WTC11 (cell line): ENCODE measurements around the gene ANGEL2. TPM values are rescaled to one million over a fixed set of nuclear protein-coding genes. Genes with fewer than 3 reads are reported as not detected.
A peak's percentile ranks its signal among the peaks of the same experiment; 100 is the strongest.
"Not testable (repeated sequence)": the region's sequence is repeated elsewhere in the genome, so short reads cannot be mapped to it uniquely, and the experiment has no call there.

Experiments used
- ATAC-seq: fragments of 200-7000 bp; cut with Tn5 transposase; 2 replicates; pipeline ENCODE4 v1.10.0; 2021; ENCODE audit warnings: mild to moderate bottlenecking, moderate library complexity
- CTCF ChIA-PET: fragments of 300-600 bp; sonication (Branson Sonifier 250); formaldehyde crosslinking; loops from one replicate; lab custom pipeline; 2021; ENCODE audit warnings: antibody characterized with exemption; lab: Charles Lee
- POLR2A ChIA-PET: fragments of 350-600 bp; sonication (Branson Sonifier 250); formaldehyde crosslinking; loops from one replicate; lab custom pipeline; 2021; ENCODE audit warnings: antibody characterized with exemption; lab: Charles Lee
- DNase-seq: peaks from one replicate; pipeline ENCODE4 v3.0.0; 2021; ENCODE audit warnings: low spot score
- H3K27ac Mint-ChIP-seq: 2 replicates; pipeline ENCODE4 v1.8.0; 2021; ENCODE audit warnings: mixed read lengths
- H3K27me3 Mint-ChIP-seq: 2 replicates; pipeline ENCODE4 v1.8.0; 2021; ENCODE audit warnings: low read depth, mild to moderate bottlenecking, moderate library complexity, mixed read lengths
- H3K36me3 Mint-ChIP-seq: 2 replicates; pipeline ENCODE4 v1.8.0; 2021; ENCODE audit warnings: mixed read lengths
- H3K4me1 Mint-ChIP-seq: 2 replicates; pipeline ENCODE4 v1.8.0; 2022; ENCODE audit warnings: mixed read lengths
- H3K4me3 Mint-ChIP-seq: 2 replicates; pipeline ENCODE4 v1.8.0; 2021; ENCODE audit warnings: mild to moderate bottlenecking, moderate library complexity, mixed read lengths
- H3K9me3 Mint-ChIP-seq: 2 replicates; pipeline ENCODE4 v1.8.0; 2021; ENCODE audit warnings: mixed read lengths
- AR ChIP-seq: fragments of 250-450 bp; sonication (Bioruptor Pico); IDR thresholded peaks from 2 replicates; pipeline ENCODE4 v1.9.0; 2021; ENCODE audit warnings: mild to moderate bottlenecking
- EMX1 ChIP-seq: fragments of 250-450 bp; sonication (Bioruptor Pico); IDR thresholded peaks from 2 replicates; pipeline ENCODE4 v1.8.0; 2021; ENCODE audit warnings: mild to moderate bottlenecking
- ESRRA ChIP-seq: sonication (generic); formaldehyde crosslinking; IDR thresholded peaks from 2 replicates; pipeline ENCODE4 v1.8.1; 2022; ENCODE audit warnings: mild to moderate bottlenecking, missing genetic modification reagents, borderline replicate concordance
- GRHL2 ChIP-seq: fragments of 250-450 bp; sonication (Bioruptor Pico); IDR thresholded peaks from 2 replicates; pipeline ENCODE4 v1.8.0; 2022; ENCODE audit warnings: mild to moderate bottlenecking, moderate library complexity; ENCODE audit not compliant: insufficient replicate concordance, severe bottlenecking
- GTF2I ChIP-seq: fragments of 250-450 bp; sonication (Bioruptor Pico); conservative IDR thresholded peaks from 2 replicates; pipeline ENCODE4 v1.4.0; 2021; ENCODE audit warnings: mild to moderate bottlenecking
- HMGA2 ChIP-seq: fragments of 250-450 bp; sonication (Bioruptor Pico); IDR thresholded peaks from 2 replicates; pipeline ENCODE4 v1.4.0; 2021; ENCODE audit warnings: mild to moderate bottlenecking, moderate library complexity
- HMGXB4 ChIP-seq: sonication (generic); formaldehyde crosslinking; IDR thresholded peaks from 2 replicates; pipeline ENCODE4 v1.8.1; 2023; ENCODE audit warnings: mild to moderate bottlenecking, moderate library complexity, missing genetic modification reagents
- JAZF1 ChIP-seq: fragments of 250-450 bp; sonication (Bioruptor Pico); IDR thresholded peaks from 2 replicates; pipeline ENCODE4 v1.9.0; 2021; ENCODE audit warnings: moderate library complexity, mild to moderate bottlenecking, inconsistent platforms
- MXD4 ChIP-seq: fragments of 250-450 bp; sonication (Bioruptor Pico); IDR thresholded peaks from 2 replicates; pipeline ENCODE4 v1.8.0; 2021; ENCODE audit warnings: mild to moderate bottlenecking, moderate library complexity, borderline replicate concordance
- NFATC4 ChIP-seq: fragments of 250-450 bp; sonication (Bioruptor Pico); IDR thresholded peaks from 2 replicates; pipeline ENCODE4 v1.9.0; 2021; ENCODE audit warnings: mild to moderate bottlenecking
- NFYB ChIP-seq: sonication (generic); formaldehyde crosslinking; conservative IDR thresholded peaks from 2 replicates; pipeline ENCODE4 v1.8.0; 2022; ENCODE audit warnings: low read depth, missing genetic modification reagents
- NR2C2 ChIP-seq: sonication (generic); formaldehyde crosslinking; IDR thresholded peaks from 2 replicates; pipeline ENCODE4 v1.8.0; 2022; ENCODE audit warnings: mild to moderate bottlenecking, missing genetic modification reagents
- PREB ChIP-seq: sonication (generic); formaldehyde crosslinking; IDR thresholded peaks from 2 replicates; pipeline ENCODE4 v1.8.1; 2022; ENCODE audit warnings: mild to moderate bottlenecking, missing genetic modification reagents, moderate library complexity, borderline replicate concordance
- SOX15 ChIP-seq: fragments of 250-450 bp; sonication (Bioruptor Pico); IDR thresholded peaks from 2 replicates; pipeline ENCODE4 v1.9.0; 2021; ENCODE audit warnings: mild to moderate bottlenecking
- TEAD1 ChIP-seq: sonication (generic); formaldehyde crosslinking; IDR thresholded peaks from 2 replicates; pipeline ENCODE4 v1.8.0; 2022; ENCODE audit warnings: mild to moderate bottlenecking, missing genetic modification reagents
- USF1 ChIP-seq: sonication (generic); formaldehyde crosslinking; IDR thresholded peaks from 2 replicates; pipeline ENCODE4 v1.8.0; 2022; ENCODE audit warnings: mild to moderate bottlenecking, missing genetic modification reagents
- ZNF138 ChIP-seq: sonication (generic); formaldehyde crosslinking; conservative IDR thresholded peaks from 2 replicates; pipeline ENCODE4 v1.8.1; 2022; ENCODE audit warnings: mild to moderate bottlenecking, moderate library complexity, missing genetic modification reagents
- ZNF263 ChIP-seq: sonication (generic); formaldehyde crosslinking; IDR thresholded peaks from 2 replicates; pipeline ENCODE4 v1.8.1; 2022; ENCODE audit warnings: low read depth, mild to moderate bottlenecking, moderate library complexity, missing genetic modification reagents
- total RNA-seq: library from RNA; stranded (reverse); gene quantifications from 3 replicates; pipeline ENCODE4 v1.2.3, GENCODE V29; 2021
- TF ChIP-seq, protein P1 (sequence below): fragments of 250-450 bp; sonication (Bioruptor Pico); conservative IDR thresholded peaks from 2 replicates; pipeline ENCODE4 v1.9.0; 2021; ENCODE audit warnings: mild to moderate bottlenecking
- TF ChIP-seq, protein P2 (sequence below): sonication (generic); formaldehyde crosslinking; IDR thresholded peaks from 2 replicates; pipeline ENCODE4 v1.8.1; 2022; ENCODE audit warnings: missing genetic modification reagents, borderline replicate concordance

The ANGEL2 gene
- total RNA-seq, 1 experiment from 2014 or later, result 38.6 TPM

DNA sequence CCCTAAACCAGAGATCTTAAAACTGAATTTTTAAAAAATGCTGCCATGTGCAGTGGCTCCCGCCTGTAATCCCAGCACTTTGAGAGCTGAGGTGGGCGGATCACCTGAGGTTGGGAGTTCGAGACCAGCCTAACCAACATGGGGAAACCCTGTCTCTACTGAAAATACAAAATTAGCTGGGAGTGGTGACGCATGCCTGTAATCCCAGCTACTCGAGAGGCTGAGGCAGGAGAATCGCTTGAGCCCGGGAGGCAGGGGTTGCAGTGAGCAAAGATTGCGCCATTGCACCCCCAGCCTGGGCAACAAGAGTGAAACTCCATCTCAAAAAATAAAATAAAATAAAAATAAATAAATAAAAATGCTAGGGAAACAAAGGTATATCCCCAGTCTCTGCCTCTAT lies 21.7 kb downstream of the ANGEL2 start:
- DNase-seq, H3K9me3 Mint-ChIP-seq, H3K27me3 Mint-ChIP-seq, POLR2A ChIA-PET, H3K4me3 Mint-ChIP-seq, ATAC-seq: not testable (repeated sequence)
- CTCF ChIA-PET, result interaction anchor here (0.9 to 2.6 kb wide), 11 partner anchors 12 to 538 kb away, joined by 3 to 18 read pairs (median 5); no protein-coding TSS in a partner anchor
- Mint-ChIP-seq H3K36me3 (peaks cover 44% of the 10 kb centered on the region), H3K4me1 (peaks cover 17% of the 10 kb centered on the region), H3K27ac (peak overlapping the region; percentile 81; the same call in 1 of the 2 replicates)
- TF ChIP-seq AR (CRISPR knock-in tag) (0 out of 2 replicates have a peak, but pooled peaks have one; percentile 68), NFATC4 (CRISPR knock-in tag) (peak; percentile 32; the same call in 1 of the 2 replicates), EMX1 (CRISPR knock-in tag) (peak; percentile 71; the same call in 1 of the 2 replicates)
- TF ChIP-seq, protein P1, sequence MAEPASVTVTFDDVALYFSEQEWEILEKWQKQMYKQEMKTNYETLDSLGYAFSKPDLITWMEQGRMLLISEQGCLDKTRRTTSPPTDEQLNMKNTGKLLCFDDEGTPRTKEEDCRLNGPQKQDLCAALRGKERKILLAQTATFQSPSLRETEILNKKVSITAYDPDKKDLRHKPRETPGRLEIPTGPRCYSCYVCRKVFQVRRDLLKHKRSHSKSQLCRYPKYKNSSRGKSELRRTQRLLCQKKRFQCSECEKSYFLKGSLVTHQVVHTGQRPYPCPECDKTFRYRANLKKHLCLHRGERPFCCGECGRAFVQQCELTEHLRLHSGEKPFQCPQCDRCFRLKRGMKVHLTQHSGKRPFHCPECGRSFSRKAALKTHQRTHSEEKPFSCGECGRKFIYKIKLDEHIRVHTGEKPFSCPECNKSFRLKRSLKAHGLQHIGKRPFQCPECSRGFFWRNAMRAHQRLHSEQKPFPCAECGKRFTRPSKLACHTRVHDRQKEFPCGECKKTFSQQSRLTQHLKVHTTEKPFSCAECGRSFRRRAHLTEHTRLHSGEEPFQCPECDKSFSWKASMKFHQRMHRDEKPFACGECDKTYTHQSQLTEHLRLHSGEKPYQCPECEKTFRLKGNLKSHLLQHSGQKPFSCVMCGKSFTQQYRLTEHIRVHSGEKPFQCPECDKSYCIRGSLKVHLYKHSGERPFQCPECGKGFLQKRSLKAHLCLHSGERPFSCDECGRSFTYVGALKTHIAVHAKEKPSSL (CRISPR knock-in tag), result 0 out of 2 replicates have a peak, but pooled peaks have one; percentile 51

DNA sequence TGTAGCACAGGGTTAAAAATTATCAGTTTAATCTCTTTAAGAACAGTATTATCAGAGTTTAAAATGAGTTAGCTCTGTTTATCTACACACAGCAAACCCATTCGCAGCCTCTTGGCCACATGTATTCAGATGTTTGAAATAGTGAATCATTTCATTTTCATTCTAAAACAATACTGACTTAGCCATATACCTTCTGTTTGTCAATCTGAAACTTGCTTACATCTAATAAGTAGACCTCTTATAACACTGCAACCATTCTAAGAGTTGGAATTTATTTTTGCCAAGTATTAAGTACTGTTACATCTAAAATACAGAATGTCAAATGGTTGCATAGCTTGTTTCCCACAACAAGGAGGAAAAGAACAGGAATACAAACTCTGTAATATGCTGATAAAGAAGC lies 25.4 kb downstream of the ANGEL2 start:
- CTCF ChIA-PET, result no interaction called here
- no peaks in the 10 kb centered on the region for H3K9me3 Mint-ChIP-seq
- POLR2A ChIA-PET, result no interaction called here
- no peak overlapping the region for H3K27ac Mint-ChIP-seq
- TF ChIP-seq HMGXB4 (CRISPR knock-in tag) (no peak), ESRRA (CRISPR knock-in tag) (no peak), SOX15 (CRISPR knock-in tag) (no peak), TEAD1 (CRISPR knock-in tag) (no peak), GTF2I (CRISPR knock-in tag) (no peak), HMGA2 (CRISPR knock-in tag) (no peak), NR2C2 (CRISPR knock-in tag) (no peak), ZNF138 (no peak), NFYB (CRISPR knock-in tag) (no peak), PREB (no peak), MXD4 (no peak)
- peaks cover 35% of the 10 kb centered on the region for H3K4me1 Mint-ChIP-seq
- H3K36me3 Mint-ChIP-seq, result peaks cover 64% of the 10 kb centered on the region
- no peak overlapping the region for H3K4me3 Mint-ChIP-seq
- ATAC-seq (no peak), DNase-seq (no peak)
- H3K27me3 Mint-ChIP-seq, result no peaks in the 10 kb centered on the region

DNA sequence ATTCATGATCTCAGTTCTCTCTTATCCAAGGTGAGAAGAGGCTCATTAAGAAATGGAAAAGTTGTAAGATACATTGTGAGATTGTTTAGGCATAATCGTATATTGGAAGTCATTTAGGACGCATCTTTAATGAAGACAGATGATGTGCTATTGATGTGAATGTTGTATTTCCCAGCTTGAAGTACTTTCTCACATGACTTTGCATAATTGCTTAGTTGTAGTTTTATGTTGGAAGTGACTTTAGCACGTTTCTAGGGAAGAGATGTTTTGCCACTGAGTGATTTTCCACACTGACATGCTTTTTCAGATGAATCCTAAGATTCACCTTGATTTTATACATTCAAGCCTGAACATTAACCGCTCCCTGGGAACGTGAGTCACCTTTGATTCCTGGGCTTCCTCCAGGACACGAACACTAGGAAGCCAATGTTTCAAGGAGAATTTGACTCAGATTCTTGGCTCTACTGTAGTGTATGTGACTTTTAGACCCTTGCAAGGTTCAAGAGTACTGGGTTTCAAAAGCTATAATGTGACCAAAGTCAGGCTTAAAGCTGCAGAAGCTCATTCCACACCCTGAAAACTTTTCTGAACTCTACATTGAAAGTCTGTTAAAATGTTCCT lies 27.9 kb downstream of the ANGEL2 start:
- Mint-ChIP-seq H3K27ac (peak overlapping the region; percentile 67), H3K36me3 (peaks cover 87% of the 10 kb centered on the region), H3K4me1 (peaks cover 41% of the 10 kb centered on the region), H3K9me3 (no peaks in the 10 kb centered on the region), H3K27me3 (no peaks in the 10 kb centered on the region), H3K4me3 (no peak overlapping the region)
- ATAC-seq (no peak), DNase-seq (no peak)
- ChIA-PET CTCF (no interaction called here), POLR2A (no interaction called here)
- TF ChIP-seq, protein P2, sequence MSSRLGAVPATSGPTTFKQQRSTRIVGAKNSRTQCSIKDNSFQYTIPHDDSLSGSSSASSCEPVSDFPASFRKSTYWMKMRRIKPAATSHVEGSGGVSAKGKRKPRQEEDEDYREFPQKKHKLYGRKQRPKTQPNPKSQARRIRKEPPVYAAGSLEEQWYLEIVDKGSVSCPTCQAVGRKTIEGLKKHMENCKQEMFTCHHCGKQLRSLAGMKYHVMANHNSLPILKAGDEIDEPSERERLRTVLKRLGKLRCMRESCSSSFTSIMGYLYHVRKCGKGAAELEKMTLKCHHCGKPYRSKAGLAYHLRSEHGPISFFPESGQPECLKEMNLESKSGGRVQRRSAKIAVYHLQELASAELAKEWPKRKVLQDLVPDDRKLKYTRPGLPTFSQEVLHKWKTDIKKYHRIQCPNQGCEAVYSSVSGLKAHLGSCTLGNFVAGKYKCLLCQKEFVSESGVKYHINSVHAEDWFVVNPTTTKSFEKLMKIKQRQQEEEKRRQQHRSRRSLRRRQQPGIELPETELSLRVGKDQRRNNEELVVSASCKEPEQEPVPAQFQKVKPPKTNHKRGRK, result no peak
- TF ChIP-seq JAZF1 (no peak), GRHL2 (no peak), NFYB (CRISPR knock-in tag) (no peak), TEAD1 (CRISPR knock-in tag) (no peak), ZNF263 (CRISPR knock-in tag) (no peak), USF1 (CRISPR knock-in tag) (no peak)
